H9 (cell line): ENCODE measurements around the gene MYO7A. TPM values are rescaled to one million over a fixed set of nuclear protein-coding genes. Genes with fewer than 3 reads are reported as not detected.

Experiments used
- DNase-seq: peaks from one replicate; pipeline ENCODE4 v3.0.0-alpha.2; 2017
- H2AFZ ChIP-seq: one replicate; pipeline ENCODE4 v1.6.1; 2013; ENCODE audit warnings: mild to moderate bottlenecking, low read length, control low read depth, moderate library complexity
- H2AK5ac ChIP-seq: 2 replicates; pipeline ENCODE4 v1.6.1; 2013; ENCODE audit warnings: low read length, control low read depth, mixed read lengths; ENCODE audit not compliant: insufficient read length
- H2BK120ac ChIP-seq: one replicate; pipeline ENCODE4 v1.6.1; 2013; ENCODE audit warnings: low read depth, mild to moderate bottlenecking, low read length, control low read depth, inconsistent platforms; ENCODE audit not compliant: poor library complexity, severe bottlenecking
- H2BK12ac ChIP-seq: 2 replicates; pipeline ENCODE4 v1.6.1; 2013; ENCODE audit warnings: low read length, control low read depth, mixed read lengths, low read depth; ENCODE audit not compliant: insufficient read length
- H2BK15ac ChIP-seq: 2 replicates; pipeline ENCODE4 v1.6.1; 2013; ENCODE audit warnings: low read depth, low read length, control low read depth
- H2BK20ac ChIP-seq: one replicate; pipeline ENCODE4 v1.6.1; 2013; ENCODE audit warnings: low read depth, mild to moderate bottlenecking, low read length, control low read depth, inconsistent platforms; ENCODE audit not compliant: poor library complexity, severe bottlenecking
- H2BK5ac ChIP-seq: 2 replicates; pipeline ENCODE4 v1.6.1; 2013; ENCODE audit warnings: low read length, control low read depth, mixed read lengths; ENCODE audit not compliant: insufficient read length
- H3K14ac ChIP-seq: 2 replicates; pipeline ENCODE4 v1.6.1; 2013; ENCODE audit warnings: low read length, control low read depth; ENCODE audit not compliant: insufficient read depth
- H3K18ac ChIP-seq: 2 replicates; pipeline ENCODE4 v1.6.1; 2013; ENCODE audit warnings: low read depth, mild to moderate bottlenecking, mixed read lengths, low read length, control low read depth; ENCODE audit not compliant: insufficient read length
- H3K23ac ChIP-seq: 2 replicates; pipeline ENCODE4 v1.6.1; 2013; ENCODE audit warnings: low read length, control low read depth, mixed read lengths, low read depth; ENCODE audit not compliant: insufficient read length
- H3K23me2 ChIP-seq: 2 replicates; pipeline ENCODE4 v1.6.1; 2013; ENCODE audit warnings: low read depth, mild to moderate bottlenecking, mixed read lengths, low read length, control low read depth; ENCODE audit not compliant: insufficient read length, poor library complexity, severe bottlenecking
- H3K27ac ChIP-seq: 2 replicates; pipeline ENCODE4 v1.5.1; 2013; ENCODE audit warnings: low read length, control low read depth, mixed read lengths, low read depth; ENCODE audit not compliant: insufficient read length
- H3K27me3 ChIP-seq: 2 replicates; pipeline ENCODE4 v1.6.1; 2013; ENCODE audit warnings: low read length, control low read depth, inconsistent platforms; ENCODE audit not compliant: insufficient read depth
- H3K4ac ChIP-seq: 2 replicates; pipeline ENCODE4 v1.6.1; 2013; ENCODE audit warnings: low read depth, mild to moderate bottlenecking, control low read depth, inconsistent platforms, low read length, moderate library complexity
- H3K4me1 ChIP-seq: 2 replicates; pipeline ENCODE4 v1.6.1; 2013; ENCODE audit warnings: low read length, control low read depth, inconsistent platforms; ENCODE audit not compliant: insufficient read depth
- H3K4me2 ChIP-seq: 2 replicates; pipeline ENCODE4 v1.6.1; 2013; ENCODE audit warnings: low read length, control low read depth, mixed read lengths; ENCODE audit not compliant: insufficient read length, insufficient read depth
- H3K56ac ChIP-seq: 2 replicates; pipeline ENCODE4 v1.6.1; 2013; ENCODE audit warnings: low read depth, mild to moderate bottlenecking, mixed read lengths, low read length, control low read depth; ENCODE audit not compliant: insufficient read length
- H3K79me1 ChIP-seq: 2 replicates; pipeline ENCODE4 v1.6.1; 2013; ENCODE audit warnings: low read depth, mild to moderate bottlenecking, moderate library complexity, low read length, control low read depth, inconsistent platforms; ENCODE audit not compliant: insufficient read depth, poor library complexity, severe bottlenecking
- H3K79me2 ChIP-seq: 2 replicates; pipeline ENCODE4 v1.6.1; 2013; ENCODE audit warnings: low read length, control low read depth, inconsistent platforms; ENCODE audit not compliant: insufficient read depth
- H3K9ac ChIP-seq: 2 replicates; pipeline ENCODE4 v1.6.1; 2013; ENCODE audit warnings: low read length, control low read depth, mixed read lengths; ENCODE audit not compliant: insufficient read length; ENCODE audit errors: extremely low read depth
- H3K9me3 ChIP-seq: one replicate; pipeline ENCODE4 v1.6.1; 2013; ENCODE audit warnings: low read depth, low read length, inconsistent platforms; ENCODE audit not compliant: control insufficient read depth
- H3T11ph ChIP-seq: one replicate; pipeline ENCODE4 v1.6.1; 2013; ENCODE audit warnings: mild to moderate bottlenecking, low read length, control low read depth, inconsistent platforms
- H4K20me1 ChIP-seq: one replicate; pipeline ENCODE4 v1.6.1; 2013; ENCODE audit not compliant: control insufficient read depth, insufficient read length, insufficient read depth
- H4K5ac ChIP-seq: 2 replicates; pipeline ENCODE4 v1.6.1; 2013; ENCODE audit warnings: low read depth, mild to moderate bottlenecking, mixed read lengths, low read length, control low read depth; ENCODE audit not compliant: insufficient read length
- H4K8ac ChIP-seq: replicated peaks from 2 replicates; pipeline ENCODE4 v1.6.1; 2013; ENCODE audit warnings: low read length, control low read depth, mixed read lengths, low read depth; ENCODE audit not compliant: insufficient read length
- H4K91ac ChIP-seq: 2 replicates; pipeline ENCODE4 v1.6.1; 2013; ENCODE audit warnings: low read depth, mild to moderate bottlenecking, moderate library complexity, mixed read lengths, low read length, control low read depth; ENCODE audit not compliant: insufficient read length
- H3K27ac Mint-ChIP-seq, 3 experiments: 2 replicates in 2 of 3; 3 replicates in 1 of 3; pipeline ENCODE4 v1.8.0; 2020 to 2021; ENCODE audit warnings: mixed read lengths in 3 of 3, mild to moderate bottlenecking in 1 of 3, moderate library complexity in 1 of 3
- H3K27me3 Mint-ChIP-seq: 2 replicates; pipeline ENCODE4 v1.8.0; 2021; ENCODE audit warnings: low read depth, mild to moderate bottlenecking, moderate library complexity, mixed read lengths
- H3K36me3 Mint-ChIP-seq, 3 experiments: 2 replicates in 2 of 3; 3 replicates in 1 of 3; pipeline ENCODE4 v1.8.0; 2020 to 2021; ENCODE audit warnings: low read depth in 3 of 3, mixed read lengths in 3 of 3; ENCODE audit not compliant: insufficient read depth in 1 of 3
- H3K4me1 Mint-ChIP-seq, 2 experiments: 2 replicates each; pipeline ENCODE4 v1.8.0; 2020; ENCODE audit warnings: mixed read lengths in 2 of 2
- H3K4me3 Mint-ChIP-seq, 2 experiments: 2 replicates in 1 of 2; 3 replicates in 1 of 2; pipeline ENCODE4 v1.8.0; 2020 to 2021; ENCODE audit warnings: mild to moderate bottlenecking in 2 of 2, mixed read lengths in 2 of 2, moderate library complexity in 1 of 2
- H3K9me3 Mint-ChIP-seq, 2 experiments: 2 replicates in 1 of 2; 3 replicates in 1 of 2; pipeline ENCODE4 v1.8.0; 2020; ENCODE audit warnings: mild to moderate bottlenecking in 2 of 2, mixed read lengths in 2 of 2, moderate library complexity in 1 of 2
- CTCF ChIP-seq: fragments of 200-600 bp; sonication (generic); conservative IDR thresholded peaks from 3 replicates; pipeline ENCODE4 v1.8.0; 2021; ENCODE audit warnings: antibody characterized with exemption, mild to moderate bottlenecking
- WGBS: extraction: QIAGEN DNeasy Blood & Tissue Kit; methylation state at CpG from one replicate; pipeline ENCODE4 v1.1.7; 2013; ENCODE audit warnings: missing lambda C conversion rate, low lambda C conversion rate, mixed read lengths; ENCODE audit not compliant: insufficient read length; ENCODE audit errors: extremely low coverage; 5-methylcytosine and 5-hydroxymethylcytosine counted together
- total RNA-seq: library from RNA; stranded (reverse); gene quantifications from 2 replicates; pipeline ENCODE4 v1.2.1, GENCODE V29; 2021

The MYO7A gene
- total RNA-seq, 1 experiment from 2014 or later: 1.6 TPM

GRCh38 chr11:77178150-77178549 lies 50.1 kb downstream of the MYO7A start:
- no peak overlapping the region for H3K14ac ChIP-seq
- no peak overlapping the region for H3K4me3 Mint-ChIP-seq
- H2BK12ac ChIP-seq: no peak overlapping the region
- peaks cover 2% of the 10 kb centered on the region; the same call in 1 of the 2 replicates for H3K27me3 ChIP-seq
- no peak overlapping the region for H3K23ac ChIP-seq
- no peaks in the 10 kb centered on the region for H3K79me2 ChIP-seq
- no peak overlapping the region for H2BK20ac ChIP-seq
- no peak overlapping the region for H2AK5ac ChIP-seq
- H3T11ph ChIP-seq: no peak overlapping the region
- DNase-seq: no peak
- 100% methylated on average over 1 of the region's 4 CpGs for WGBS
- no peaks in the 10 kb centered on the region for H3K9me3 ChIP-seq
- no peaks in the 10 kb centered on the region for H4K20me1 ChIP-seq
- H2BK120ac ChIP-seq: no peak overlapping the region
- no peak overlapping the region for H4K8ac ChIP-seq
- no peak overlapping the region for H3K4ac ChIP-seq
- peaks cover 7% of the 10 kb centered on the region; the same call in 1 of the 2 replicates for H3K4me1 ChIP-seq
- no peak overlapping the region for H3K27ac ChIP-seq
- H3K27ac Mint-ChIP-seq: no peak overlapping the region
- no peaks in the 10 kb centered on the region; a peak in 1 of 5 replicates for H3K9me3 Mint-ChIP-seq
- H3K27me3 Mint-ChIP-seq: peaks cover 2% of the 10 kb centered on the region
- H3K56ac ChIP-seq: no peak overlapping the region
- no peaks in the 10 kb centered on the region for H3K79me1 ChIP-seq
- H4K5ac ChIP-seq: no peak overlapping the region
- no peak overlapping the region for H2BK15ac ChIP-seq
- no peak overlapping the region for H3K18ac ChIP-seq
- H2AFZ ChIP-seq: no peak overlapping the region
- H3K4me1 Mint-ChIP-seq: peaks cover 35% of the 10 kb centered on the region in 2 experiments
- H3K23me2 ChIP-seq: no peaks in the 10 kb centered on the region
- no peak overlapping the region for H4K91ac ChIP-seq
- H3K9ac ChIP-seq: no peak overlapping the region
- no peak for TF ChIP-seq CTCF
- no peaks in the 10 kb centered on the region; a peak in 3 of 7 replicates for H3K36me3 Mint-ChIP-seq
- H2BK5ac ChIP-seq: no peak overlapping the region
- no peak overlapping the region for H3K4me2 ChIP-seq
